Measurements from ENCODE around the gene ATP5F1D.

GRCh38 chr19:1261538-1261797 is 19.9 kb downstream of the ATP5F1D start:
- TF ChIP-seq CTCF (conservative IDR thresholded peaks at IDR 0.05) (no peak; the same call in 1 of the 2 replicates), EZH2 (IDR thresholded peaks at IDR 0.05; ENCODE audit: low read depth) (no peak)
